GM19023 (cell line): Measurements from ENCODE around the gene LHX2.

Source experiments
- ATAC-seq: cut with Tn5 transposase; IDR thresholded peaks from one replicate; pipeline ENCODE4 v1.9.1; 2021; ENCODE audit warnings: mild to moderate bottlenecking, moderate library complexity; ENCODE audit not compliant: unreplicated experiment

LHX2 gene

DNA sequence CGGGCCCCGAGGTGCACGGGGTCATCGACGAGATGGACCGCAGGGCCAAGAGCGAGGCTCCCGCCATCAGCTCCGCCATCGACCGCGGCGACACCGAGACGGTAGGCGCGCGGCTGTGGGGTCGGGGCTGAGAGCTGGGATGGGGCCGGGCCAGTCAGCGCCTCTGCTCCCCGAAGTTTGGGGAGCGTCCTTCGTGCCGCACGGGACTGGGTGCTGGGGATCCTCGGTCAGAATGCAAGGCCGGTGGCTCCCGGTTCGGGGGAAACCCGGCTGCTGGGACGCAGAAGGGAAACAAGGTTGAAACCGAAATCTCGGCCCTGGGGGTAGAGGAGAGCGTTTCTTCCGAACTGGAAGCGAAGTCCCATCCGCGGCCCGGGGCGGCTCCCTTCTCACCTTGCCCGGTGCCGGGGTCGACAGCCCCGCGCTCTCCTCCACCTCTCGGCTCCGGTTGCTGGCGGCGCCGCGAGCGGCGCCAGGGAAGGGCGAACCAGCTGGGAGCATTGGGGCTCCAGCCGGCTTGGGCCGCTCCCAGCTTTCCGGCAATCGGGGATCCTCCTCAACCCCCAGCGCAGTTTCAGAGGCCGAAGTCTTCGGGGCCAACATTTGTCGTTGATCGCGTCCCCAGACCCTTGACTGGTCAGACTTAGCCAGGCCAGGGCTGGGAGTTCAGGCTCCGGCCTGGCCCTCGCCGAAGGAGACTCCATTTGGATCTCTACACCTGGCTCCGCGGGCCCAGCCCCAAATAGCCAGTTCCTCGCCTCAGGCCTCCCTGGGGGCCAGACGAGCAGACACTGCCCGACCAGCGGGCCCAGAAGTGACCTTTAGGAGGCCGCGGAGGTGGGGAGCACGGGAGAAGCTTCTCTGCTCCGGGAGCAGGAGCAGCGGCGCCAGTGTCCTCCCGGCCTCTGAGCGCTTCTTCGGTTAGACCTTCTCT is 1.1 kb downstream of the LHX2 start:
- no peak for ATAC-seq

DNA sequence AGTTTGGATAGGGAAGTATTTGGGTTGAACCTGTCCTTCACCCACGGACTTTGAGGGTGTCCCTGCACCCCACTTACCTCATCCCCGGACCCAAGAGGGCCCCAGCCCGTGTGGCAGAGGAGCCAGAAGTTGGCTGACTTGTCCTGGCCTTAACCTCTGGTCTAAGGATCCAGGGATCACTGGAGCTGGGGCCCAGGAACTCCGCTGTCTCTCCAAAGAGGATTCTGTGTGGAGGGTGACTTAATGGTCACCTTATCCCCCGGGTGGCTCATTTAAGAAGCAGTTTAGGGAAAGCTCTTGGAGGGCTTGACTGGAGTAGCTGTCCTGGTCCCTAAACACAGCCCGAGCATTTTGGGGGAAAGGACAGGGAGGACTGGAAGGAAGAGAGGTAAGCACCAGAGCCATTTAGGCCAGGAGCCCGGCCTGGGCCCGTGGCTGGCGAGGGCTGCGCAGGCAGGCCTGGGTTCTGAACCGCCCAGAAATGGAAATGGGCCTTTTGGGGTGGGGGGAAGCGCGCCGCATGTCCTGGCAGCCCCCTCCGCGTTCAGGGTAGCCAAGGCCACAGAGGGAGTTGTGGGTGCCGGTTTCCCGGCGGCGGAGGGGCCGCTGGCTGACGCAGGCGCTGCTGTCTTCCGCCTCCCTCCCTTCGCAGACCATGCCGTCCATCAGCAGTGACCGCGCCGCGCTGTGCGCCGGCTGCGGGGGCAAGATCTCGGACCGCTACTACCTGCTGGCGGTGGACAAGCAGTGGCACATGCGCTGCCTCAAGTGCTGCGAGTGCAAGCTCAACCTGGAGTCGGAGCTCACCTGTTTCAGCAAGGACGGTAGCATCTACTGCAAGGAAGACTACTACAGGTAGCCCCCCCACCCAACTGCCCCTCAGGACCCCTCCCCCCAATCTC is 2.0 kb downstream of the LHX2 start:
- ATAC-seq, result no peak

DNA sequence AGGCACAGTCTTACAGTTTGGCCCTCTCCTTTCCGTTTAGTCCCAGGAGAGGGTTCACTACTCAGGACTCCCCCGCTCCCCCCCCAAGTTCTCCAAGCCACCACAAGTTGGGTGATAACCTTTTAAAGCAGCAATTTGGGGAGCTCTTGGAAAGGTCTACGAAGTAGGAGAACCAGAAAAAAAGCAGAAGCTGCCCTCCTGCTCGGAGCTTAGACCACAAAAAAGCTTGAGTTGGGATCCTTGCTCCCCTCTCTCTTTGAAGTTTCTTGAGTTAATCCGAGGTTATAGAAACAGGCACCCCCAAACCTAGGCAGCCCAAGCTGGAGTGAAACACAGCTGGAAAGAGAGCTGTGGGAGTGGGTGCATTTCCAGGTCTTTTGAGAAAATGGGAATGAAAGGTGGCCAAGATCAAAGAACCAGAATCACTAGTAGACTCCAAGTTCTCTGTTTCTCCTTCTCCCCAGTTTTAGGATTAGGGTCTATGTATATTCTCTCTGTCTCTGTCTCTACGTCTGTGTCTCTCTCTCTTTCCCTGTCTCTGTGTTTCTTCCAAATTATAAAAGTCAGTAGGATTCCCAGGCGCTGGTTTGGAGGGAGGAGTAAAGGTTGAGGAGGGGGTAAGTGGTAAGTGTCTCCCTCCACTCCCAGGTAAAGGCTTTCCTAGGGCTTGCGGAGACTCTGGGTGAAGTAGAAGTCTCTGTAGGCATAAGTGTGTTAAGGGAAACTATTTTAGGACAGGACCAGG is 2.8 kb downstream of the LHX2 start:
- ATAC-seq, result no peak

DNA sequence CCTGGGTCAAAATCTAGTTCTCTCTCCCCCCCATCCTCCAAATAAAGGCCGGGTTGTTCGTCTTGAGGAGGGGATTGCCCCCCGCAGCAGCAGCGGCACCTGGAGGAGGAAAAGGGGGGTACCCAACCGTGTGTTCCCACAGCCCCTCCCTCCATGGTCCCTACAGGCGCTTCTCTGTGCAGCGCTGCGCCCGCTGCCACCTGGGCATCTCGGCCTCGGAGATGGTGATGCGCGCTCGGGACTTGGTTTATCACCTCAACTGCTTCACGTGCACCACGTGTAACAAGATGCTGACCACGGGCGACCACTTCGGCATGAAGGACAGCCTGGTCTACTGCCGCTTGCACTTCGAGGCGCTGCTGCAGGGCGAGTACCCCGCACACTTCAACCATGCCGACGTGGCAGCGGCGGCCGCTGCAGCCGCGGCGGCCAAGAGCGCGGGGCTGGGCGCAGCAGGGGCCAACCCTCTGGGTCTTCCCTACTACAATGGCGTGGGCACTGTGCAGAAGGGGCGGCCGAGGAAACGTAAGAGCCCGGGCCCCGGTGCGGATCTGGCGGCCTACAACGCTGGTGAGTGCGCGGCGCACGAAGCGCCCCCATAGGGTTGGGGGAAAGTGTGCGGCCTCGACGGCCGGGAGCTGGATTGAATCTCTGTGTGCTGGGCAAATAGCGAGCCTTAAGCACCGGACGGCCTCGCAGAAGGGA is 3.5 kb downstream of the LHX2 start:
- no peak for ATAC-seq

DNA sequence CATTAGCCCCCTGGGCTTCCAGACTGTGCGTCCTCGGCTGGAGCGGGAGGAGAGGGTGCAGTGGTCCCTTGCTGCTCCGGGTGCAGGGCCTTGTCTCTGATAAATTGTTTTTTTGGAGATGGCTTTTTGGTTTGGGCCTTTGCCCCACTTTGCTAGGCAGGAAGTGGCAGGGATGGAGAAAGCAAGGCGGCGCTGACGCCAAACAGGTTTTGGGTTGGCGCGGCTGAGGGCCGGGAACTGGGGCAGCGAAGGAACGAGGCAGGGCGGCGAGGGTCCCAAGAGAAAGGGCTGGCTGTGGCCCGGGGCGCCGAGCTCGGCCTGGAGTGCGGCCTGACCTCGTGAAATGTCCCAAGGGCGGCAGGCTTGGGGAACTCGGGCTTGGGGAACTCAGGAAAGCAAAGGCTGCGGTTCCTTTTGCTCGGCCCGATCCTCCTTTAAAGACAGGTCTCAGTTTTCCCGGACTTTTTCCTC is 4.1 kb downstream of the LHX2 start:
- ATAC-seq, result no peak

DNA sequence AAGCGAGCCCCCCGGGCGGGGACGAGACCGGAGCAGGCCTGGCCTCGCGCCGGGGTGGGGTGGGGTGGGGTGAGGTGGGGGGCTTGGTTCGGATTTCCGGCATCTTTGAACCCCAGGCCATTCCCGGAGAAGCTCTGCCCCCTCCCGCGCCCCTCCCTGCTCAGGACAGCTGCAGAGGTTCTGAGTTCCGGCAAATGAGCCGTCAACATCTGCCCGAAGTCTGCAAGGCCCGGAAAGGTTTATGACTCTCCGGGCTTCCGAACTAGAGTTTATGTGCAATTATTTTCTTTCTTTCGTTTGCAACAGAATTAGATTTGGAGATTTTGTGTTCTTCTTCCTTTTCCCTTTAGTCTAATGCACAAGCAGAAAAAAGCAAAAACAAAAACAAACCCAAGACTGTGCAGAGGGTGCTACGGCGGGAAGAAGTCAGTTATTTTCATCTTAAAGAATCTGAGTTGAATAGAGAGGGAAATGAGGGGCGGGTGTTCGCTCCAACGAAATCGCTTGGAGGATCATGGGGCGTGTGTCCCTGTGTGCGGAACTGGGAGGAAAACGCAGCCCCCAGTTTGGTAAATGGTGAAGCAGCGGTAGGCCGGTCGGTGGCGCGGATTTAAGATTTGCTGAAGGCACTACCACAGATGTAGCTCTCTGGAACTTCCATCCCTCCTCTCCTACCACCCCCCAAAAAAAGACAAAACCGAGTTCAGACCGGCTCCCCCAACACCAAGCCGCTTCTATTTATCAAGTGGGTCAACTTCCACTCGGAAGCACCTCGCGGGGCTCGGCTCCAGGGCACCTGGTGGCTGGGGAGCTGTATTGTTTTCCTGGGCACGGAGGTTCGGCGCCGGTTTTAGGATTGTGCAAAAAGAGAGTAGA is 4.8 kb downstream of the LHX2 start:
- no peak for ATAC-seq

DNA sequence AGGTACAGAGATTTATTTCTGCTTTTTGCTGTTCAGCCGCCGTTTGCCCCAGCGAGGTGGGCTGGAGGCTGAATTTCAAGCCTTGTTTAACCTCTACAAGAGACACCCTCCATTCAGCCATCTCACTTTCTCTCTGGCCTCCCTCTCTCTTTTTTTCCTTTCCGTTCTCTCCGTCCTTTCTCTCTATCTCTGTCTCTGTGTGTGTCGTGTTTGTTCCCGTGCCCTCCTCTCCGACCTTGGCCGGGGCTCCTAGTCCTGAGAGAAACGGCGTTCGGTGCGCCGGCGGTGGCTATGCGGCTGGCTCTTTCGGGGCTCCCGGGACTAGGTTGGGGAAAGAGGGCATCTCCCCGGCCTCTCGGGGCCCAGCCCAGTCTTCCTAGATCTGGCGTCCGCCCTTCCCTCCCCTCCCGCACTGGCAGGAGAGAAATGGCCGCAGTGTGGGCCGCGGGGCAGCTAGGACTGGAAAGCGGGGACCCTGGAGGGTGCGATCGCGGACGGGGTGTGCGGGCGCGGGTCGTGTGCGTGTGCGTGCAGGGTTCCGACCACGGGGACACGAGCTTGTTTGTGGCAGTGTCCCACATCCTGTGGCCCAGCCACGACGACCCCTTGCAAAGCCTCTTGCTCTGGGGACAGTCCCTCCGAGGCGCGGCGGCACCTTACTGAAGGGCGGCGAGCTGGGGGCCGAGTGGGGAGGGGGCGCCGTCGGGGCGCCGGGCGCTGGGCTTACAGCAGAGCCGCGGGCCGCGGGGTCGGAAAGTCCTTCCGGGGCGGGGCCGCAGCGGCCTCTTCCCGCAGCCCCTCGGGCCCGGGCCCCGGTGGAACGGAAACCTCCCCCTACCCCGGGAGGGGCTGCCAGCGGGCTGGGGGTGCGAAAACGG is 5.7 kb downstream of the LHX2 start:
- no peak for ATAC-seq

DNA sequence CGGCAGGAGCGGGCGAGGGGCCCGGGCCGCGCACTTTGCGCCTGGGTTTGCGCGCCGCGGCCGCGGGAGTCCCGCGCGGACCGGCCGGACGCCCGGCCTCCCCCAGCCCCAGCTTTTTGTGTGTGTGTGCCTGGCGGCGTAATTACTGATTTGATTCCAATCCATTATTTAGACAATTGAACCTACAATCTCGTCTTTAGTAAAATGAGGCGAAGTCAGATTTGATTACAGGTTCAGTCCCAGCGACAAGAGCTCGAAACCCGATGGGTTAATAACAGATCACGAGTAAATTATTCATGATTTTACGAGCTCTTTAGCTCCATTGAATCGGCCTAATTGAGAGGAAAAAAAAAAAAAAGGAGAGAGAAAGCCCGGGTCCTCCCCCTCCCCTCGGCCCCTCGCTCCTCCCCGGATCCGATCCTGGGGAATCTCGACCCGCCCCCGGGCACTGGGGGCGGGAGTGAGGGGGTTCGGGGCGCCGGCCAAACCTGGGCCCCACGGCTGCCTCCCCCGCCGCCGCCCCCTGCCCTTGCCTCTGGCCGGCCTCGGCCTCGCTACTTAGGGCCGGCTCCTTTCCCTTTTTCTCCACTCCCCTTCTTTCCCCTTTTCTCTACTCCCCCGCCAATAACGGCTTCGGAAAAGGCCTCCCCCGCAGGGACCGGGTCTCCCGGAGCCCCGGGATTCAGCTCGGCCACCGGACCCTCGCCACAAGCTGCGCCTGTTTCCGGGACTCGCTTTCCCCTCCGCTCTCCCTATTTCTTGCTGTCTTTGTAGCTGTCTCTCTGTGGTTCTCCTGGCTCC is 6.6 kb downstream of the LHX2 start:
- ATAC-seq, result no peak

DNA sequence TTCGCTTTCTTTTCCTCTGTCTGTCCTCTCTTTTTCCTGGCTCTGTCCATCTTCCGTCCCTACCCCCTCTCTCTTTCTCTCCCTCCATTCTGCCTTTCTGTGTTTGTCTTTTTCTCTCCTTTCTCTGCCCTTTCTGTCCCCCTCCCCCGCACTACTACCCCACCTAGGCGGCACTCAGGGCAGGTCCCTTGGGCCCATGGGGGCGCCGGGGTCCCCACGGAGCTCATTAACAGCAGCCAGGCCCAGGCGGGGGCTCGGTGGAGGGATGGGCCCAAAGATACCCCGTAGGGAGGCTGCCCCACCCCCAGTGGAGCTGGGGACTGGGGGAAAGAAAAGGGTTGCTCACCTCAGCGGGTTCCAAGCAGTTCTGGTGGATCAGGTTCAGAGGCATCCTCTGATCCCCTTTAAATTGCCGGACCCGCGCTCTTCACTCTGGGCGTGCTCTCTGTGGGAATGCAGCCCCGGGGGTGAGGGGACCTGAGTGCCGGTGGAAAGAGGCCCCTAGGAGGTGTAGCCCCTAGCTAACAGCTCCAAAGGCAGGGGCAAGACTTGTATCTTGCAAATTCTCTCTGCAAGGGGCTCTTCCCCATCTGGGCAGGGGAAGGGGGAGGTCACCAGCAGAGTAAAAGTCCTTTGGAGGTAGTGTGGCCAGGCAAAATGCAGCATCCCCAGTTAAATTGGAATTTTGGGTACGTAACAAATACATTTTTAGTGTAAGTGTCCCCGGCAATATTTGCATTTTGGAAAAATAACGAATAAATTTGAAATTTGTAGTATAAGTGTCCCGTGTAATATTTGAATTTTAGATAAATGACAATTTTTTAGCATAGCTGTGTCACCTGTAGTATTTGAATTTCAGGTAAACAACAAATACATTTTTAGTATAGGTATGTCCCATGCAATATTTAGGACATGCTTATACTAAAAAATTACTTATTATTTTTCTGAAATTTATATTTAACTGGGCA is 7.4 kb downstream of the LHX2 start:
- no peak for ATAC-seq

DNA sequence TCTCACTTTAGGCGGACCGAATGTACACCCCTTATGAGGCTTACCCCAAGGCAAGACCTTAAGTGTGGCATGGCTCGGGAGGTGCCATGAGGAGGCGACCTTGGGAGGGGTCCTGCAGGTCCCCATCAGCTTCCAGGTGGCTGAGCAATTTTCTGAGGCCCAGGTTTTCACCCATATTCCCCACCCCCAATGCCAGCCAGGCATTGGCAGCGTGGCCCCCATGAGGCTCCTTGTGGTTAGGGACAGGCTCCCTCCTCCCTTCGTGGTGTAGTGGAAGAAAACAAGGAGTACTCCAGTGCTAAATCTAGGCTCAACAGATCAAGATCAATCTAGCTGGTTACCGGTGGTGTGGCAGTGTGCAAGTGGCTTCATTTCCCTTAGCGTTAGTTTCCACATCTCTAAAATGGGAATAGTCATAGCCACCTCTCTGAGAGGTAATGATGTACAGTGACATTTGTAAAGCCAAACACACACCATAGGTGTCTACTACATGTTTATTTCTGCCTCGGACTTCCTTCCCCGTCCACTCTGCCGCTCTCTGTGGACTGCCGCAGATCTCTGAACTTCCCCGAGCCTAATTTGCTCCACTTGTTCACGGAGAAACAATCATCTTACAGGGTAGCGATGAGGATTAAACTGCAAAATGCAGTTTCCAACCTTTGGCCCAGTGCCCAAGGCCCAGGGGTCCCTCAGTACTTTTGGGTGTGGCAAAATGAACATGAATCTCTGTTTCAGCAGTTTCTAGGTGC is 8.4 kb downstream of the LHX2 start:
- no peak for ATAC-seq

DNA sequence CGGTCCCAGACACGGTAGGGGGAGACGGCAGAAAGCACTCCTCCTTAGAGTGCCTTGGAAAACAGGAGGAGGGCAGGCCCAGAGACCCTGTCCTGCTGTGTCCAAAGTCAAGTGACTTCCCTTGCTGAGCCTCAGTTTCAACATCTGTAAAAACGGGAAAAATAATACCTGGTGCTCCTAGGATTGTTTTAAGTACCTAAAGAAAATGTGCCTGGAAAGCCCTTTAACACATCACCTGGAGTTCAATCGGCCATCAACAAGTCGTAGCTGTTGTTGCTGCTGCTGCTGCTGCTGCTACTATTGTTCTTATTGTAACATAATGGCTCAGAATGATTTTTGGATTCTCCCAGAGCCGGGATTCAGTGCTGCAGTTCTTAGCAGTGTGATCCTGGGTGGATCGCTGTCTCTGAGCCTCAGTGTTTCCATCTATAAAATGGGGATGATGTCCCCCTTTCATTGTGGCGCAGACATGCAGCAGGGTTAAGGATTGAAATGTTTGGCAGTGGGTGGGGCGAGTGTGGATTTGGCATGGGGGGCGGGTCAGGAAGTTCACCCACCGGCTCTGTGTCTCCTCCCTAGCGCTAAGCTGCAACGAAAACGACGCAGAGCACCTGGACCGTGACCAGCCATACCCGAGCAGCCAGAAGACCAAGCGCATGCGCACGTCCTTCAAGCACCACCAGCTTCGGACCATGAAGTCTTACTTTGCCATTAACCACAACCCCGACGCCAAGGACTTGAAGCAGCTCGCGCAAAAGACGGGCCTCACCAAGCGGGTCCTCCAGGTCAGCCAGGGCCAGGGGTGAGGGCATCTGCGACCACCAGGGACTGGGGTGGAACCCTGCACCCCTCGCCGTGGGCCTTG is 9.2 kb downstream of the LHX2 start:
- no peak for ATAC-seq

DNA sequence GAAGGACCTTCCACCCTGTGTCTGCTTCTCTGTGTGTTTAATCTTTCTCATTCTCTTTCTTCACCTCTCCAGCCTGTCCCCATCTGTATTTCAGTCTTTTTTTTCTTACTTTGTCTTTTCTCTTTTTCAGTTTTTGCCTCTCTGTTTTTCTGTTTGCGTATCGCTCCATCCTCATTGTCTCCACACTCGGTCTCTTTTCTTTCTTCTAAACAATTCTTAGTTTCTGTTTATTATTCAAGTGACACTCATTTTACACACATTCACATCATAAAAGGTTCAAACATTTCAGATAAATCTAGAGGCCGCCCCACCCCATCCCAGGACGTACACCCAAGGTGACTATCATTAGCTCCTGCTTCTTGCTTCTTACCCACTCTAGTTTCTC is 9.8 kb downstream of the LHX2 start:
- ATAC-seq, result no peak

DNA sequence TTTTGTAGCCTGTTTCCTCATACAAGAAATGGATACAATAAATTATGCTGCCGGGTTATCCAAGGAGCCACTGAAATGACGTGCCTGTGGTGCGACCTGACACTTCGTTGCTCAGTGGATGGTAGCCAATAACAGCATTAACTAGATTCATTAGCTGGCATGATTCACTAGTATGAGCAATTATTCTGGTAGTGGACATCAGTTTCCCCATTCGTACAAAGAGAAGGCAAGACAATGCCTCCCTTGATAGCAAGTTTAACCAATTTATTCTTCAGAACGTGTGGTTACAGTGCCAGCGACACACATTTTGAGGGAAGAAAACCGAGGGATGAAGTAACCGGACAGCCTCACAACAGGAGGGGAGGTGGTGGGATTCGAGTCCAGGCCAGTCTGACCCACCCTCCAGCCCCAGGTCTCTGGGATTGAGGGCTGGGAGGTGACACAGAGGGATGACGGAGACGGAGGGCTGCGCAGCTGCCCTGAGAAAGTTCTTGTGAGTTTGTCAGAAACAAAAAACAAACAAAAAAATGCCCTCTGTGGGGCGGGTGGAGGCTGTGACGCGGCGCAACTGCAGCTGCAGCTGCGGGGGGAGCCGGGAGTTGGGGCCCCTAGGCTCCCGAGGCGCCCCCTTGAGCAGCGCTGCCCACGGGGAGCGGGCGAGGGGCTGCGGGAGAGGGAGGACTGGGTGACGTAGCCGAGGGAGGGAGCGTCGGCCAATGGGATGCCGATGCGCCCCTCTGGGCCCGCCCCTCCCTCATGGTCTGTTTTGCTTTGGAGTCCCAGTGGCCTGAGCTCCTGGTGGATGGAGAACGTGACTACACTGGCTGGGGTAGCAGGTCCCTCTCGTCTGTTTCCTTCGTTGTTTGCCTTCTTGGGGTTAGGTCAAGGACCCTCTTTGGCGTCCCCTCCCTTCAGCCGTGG is 10.9 kb downstream of the LHX2 start:
- no peak for ATAC-seq

DNA sequence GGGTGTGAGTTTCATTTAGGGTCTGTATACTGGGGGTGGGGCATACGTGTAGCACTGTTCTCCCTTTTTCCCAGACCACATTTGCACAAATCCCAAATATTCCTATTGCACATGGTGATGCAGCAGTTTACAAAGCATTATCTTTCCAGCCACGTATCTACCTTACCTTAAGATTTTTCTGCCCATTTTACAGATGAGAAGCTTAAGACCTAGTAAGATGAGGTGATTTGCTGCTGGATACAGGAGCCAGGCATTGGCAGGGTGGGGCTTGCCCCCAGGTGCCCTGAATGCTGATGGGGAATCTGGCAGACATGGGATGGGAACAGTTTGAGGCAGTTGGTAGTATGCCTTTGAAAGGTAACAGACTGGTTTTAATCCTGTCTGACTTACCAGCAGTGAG is 12.5 kb downstream of the LHX2 start:
- ATAC-seq, result no peak
